GM18499 (cell line): ENCODE results near the gene TBCC.

Experiments
- ATAC-seq: cut with Tn5 transposase; IDR thresholded peaks from one replicate; pipeline ENCODE4 v1.9.1; 2021; ENCODE audit warnings: moderate number of reproducible peaks; ENCODE audit not compliant: insufficient read depth, unreplicated experiment

TBCC gene, protein sequence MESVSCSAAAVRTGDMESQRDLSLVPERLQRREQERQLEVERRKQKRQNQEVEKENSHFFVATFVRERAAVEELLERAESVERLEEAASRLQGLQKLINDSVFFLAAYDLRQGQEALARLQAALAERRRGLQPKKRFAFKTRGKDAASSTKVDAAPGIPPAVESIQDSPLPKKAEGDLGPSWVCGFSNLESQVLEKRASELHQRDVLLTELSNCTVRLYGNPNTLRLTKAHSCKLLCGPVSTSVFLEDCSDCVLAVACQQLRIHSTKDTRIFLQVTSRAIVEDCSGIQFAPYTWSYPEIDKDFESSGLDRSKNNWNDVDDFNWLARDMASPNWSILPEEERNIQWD

DNA sequence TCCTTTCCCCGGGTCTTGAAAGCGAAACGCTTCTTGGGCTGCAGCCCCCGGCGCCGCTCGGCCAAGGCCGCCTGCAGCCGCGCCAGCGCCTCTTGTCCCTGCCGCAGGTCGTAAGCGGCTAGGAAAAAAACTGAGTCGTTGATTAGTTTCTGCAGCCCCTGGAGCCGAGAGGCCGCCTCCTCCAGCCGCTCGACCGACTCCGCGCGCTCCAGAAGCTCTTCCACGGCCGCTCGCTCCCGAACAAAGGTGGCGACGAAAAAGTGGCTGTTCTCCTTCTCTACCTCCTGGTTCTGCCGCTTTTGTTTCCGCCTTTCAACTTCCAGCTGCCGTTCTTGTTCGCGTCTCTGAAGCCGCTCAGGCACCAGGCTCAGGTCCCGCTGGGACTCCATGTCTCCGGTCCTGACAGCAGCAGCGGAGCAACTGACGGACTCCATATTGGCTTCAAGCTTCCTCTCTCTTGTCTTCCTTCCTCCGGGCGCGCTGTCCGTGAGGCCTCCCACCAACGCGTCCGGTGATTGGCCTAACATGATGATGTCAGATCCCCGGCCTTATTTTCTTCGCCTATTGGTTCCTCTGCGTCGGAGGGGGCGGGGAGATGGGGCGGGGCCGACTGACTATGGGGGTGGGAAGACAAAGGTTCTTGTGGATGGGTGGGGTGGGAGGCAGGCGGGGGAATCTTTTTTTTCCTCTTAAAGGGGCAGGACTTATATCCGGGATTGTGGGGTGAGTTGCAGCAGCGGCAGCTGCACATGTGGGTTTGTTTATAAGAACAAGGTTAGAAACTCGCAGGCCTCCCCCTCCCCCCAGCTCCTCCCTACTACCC lies at the start of gene TBCC:
Gene TBCC, minus strand, starts transcription at position 464 of the 823 bp plus-strand sequence. Its CDS starts 30 bp downstream, at position 434.
- ATAC-seq: peak; percentile 63

GRCh38 chr6:42795651-42796050 lies 49.7 kb upstream of the TBCC start:
- ATAC-seq: no peak

- ATAC-seq: no peak
Observed at GRCh38 chr6:42791706-42792320, 45.9 kb upstream of the TBCC start.

GRCh38 chr6:42790549-42791181 lies 44.8 kb upstream of the TBCC start:
- ATAC-seq: no peak

DNA sequence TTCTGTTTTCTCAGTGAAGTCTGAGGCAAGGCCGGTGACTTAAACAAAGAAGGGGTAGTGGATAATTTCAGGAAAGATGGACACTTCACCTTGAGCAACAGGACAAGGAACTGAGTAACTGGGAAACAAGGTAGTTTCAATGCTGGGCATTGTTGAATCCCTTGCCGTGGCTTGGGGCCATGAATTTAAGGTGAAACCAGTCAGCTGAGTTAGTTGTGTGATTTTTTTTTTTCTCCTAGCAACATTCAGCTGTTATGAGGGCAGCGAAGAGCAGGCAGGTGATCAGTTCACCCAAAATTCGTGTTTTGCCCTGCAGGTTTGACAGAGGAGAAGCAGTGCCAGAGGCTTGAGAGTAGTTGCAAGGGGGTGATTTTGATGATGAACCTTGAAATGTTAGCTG lies 42.8 kb upstream of the TBCC start:
- ATAC-seq: no peak

DNA sequence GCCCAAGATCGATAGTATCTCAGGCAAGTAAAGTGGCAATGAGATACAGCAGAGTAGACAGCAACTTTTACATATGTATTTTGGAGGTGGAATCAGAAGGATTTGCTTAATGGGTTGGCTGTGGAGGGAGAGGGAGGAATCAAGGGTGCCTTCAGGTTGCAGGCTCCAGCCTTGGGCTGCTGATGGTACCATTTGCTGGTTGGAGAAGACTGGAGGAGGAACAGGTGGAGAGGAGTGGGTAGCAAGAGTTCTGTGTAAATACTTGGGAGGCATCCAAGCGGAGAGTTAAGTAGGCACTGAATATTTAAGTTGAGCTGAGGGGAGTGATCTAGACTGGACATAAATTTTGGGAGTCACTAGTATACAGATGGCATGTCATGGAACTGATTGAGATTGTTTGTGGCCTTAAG lies 41.2 kb upstream of the TBCC start:
- ATAC-seq: no peak

DNA sequence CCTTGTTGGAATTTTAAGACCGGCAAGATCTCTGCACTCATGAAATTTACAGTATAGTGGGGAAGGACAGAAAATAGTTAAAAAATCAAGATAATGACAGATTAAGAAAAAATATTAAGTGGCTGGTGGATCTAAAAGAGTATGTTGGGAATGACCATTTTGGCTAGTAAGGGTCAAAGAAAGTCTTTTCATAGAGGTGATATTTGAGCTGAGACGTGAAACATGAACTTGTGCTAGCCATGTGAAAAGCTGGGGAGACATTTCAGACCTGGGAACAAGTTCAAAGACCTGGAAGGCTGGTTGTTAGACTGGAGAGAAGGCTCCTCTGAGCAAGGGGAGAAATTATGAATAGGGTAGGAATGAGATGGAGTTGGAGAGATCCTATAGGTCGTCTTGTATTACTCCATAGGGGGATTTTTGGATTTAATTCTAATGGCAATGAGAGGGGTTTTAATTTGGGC lies 40.7 kb upstream of the TBCC start:
- ATAC-seq: no peak

- ATAC-seq: no peak
Observed at GRCh38 chr6:42784717-42785498, 39.0 kb upstream of the TBCC start.

DNA sequence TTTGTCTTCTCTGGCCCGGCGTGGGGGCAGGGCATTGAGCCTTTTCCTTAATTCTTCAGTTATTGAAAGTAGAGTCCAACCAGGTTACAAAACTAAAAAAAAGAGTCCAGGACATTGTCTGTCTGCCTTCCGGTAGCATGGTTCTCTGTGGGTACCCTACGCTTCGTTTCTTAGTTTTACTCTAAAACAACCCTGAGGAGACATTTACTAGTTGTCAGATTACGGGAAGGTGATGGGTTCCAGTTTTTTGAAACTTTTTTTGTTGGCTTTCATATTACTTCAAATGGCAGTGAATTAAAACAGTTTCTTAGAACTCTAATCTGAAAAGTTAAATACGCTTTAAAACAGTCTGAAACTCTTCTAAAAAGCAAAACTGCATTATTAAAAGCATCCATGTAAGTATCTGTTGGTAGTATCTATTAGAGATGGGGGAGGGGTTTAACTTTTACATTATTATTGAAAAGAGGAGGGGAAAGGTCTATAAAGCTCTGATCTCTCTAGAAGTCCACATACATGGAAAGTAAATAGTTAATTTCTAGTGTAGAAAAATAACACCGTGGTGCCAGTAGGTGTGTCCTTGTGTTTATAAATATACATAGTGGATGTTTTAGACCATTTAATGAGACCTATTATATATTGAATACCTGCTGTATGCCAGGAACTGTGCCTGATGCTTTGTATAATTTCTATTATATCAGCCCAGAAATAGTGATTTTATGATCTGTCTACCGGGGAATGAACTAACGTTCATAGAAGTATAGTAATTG lies 38.2 kb upstream of the TBCC start:
- ATAC-seq: no peak

GRCh38 chr6:42783177-42783875 lies 37.4 kb upstream of the TBCC start:
- no peak for ATAC-seq

- no peak for ATAC-seq
Observed at GRCh38 chr6:42782689-42783176, 36.8 kb upstream of the TBCC start.

DNA sequence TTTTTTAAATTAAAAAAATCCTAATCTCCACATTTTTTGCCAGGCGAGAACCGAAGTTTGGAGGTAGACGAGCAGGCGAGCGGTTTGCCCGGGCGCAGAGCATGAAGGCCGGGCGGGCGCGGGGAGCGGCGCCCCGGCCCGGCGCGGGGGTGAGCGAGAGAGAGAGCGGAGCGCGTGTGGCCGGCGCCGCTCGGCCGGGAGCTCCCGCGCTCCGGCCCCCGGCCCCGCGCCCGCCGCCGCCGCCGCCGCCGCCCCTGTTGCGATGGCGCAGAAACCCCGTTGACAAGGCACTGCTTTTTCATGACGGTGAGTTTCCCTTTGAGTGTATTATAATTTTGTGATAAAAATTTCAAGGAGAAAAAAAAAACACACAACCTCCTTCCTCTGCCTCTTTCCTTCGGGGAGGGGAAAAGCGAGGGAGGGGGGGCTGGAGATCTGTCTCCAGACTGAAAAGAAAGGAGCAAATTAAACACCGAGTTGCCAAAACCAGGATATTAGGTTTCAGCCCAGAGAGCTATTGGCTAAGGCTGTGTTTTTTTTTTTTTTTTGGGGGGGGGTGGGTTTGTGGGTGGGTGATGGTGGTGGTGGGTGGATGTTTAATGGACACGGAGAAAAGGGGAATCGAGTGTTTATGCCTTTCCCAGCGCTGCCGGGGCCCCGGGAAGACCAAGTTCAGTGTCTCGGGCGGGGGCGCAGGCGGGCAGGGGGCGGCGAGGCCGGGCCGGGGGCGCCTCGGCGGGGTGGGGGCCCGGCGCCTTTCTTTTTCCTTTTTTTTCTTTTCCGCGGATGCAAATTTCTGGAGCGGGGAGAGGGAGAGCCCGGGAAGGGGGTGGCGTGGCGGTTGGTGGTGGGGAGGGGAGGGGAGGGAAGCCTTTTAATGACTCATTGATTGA lies 36.1 kb upstream of the TBCC start, which contains the start of gene BICRAL:
Gene BICRAL, plus strand, starts transcription at position 257 of the 893 bp plus-strand sequence. CDS start 39,971 bp downstream, outside the sequence.
- no peak for ATAC-seq

- no peak for ATAC-seq
Observed at GRCh38 chr6:42781546-42781795, 35.6 kb upstream of the TBCC start.

DNA sequence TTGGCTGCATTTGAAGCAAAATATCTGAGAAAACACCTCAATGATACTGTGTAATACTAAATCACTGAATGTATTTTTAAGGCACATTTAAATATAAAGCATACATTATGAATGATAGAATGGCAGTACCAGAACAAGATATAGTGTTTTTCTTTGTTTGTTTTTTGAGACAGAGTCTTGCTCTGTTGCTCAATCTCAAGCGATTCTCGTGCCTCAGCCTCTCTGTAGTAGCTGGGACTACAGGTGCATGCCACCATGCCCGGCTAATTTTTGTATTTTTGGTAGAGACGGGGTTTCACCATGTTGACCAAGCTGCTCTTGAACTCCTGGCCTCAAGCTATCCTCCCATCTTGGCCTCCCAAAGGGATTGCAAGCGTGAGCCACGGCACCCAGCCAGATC lies 33.6 kb upstream of the TBCC start:
- ATAC-seq: no peak

- no peak for ATAC-seq
Observed at GRCh38 chr6:42778122-42778521, 32.2 kb upstream of the TBCC start.

DNA sequence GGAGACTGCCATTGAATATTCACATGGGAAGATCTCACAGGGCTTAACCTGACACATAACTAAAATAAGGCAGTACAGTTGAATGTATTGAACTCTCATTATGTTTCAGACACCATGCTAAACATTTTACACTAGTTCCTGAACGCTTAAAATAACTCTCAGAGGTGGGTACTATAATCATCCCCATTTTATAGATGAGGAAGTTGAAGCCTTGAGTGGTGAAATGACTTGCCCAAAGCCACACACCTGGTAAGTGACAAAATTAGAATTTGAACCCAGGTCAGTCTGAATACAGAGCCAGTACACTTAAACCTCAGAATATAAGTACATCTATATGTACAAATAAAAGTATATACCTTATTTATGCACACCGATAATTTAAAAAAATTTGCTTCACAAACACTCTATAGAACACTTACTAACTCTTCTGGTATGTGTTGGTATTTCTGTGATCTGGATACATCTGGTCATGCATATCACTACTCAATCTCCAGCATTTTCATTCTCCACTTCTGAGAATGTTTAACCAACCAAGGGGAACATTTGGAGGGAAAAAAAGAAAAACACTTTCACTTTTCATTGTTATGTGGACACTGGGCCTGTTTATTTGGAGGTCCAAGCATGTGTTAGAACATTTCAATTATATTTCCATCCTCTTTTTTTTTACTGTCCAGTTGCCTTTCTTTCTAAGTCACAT lies 31.4 kb upstream of the TBCC start:
- no peak for ATAC-seq
